Measurements from ENCODE around the gene PITPNC1.
"Not testable (repeated sequence)": the region's sequence is repeated elsewhere in the genome, so short reads cannot be mapped to it uniquely, and the experiment has no call there.

Gene PITPNC1

DNA sequence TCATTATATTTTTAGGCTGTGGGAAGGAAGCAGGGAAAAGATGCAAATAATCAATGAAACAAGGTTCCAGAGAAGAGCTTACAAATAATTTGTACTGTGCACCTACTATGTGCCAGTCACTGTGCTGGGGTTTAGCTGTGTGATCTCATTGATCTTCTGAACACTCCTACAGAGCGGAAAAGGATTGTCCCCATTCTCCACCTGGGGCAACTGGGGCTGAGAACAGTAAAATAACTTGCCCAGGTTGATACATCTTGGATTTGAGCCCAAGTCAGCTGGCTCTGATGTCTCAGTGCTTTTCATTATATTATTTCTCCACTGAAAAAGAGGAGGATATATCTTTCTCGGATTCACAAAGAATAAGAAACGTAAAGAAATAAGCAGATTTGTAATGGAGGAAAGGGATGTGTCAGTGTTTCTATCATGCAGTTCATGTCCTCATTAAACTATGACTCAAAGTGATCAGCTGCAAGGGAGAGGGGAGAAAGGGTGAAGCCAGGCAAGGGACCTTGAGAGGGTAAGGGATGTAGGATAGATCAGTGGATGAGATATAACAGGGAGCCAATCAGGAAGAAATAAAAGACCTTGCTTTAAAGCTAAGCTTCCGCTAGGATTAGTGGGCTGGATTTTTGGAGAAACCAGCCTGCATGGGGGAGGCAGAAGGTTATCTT lies 197.0 kb downstream of the PITPNC1 start:
- H3K4me3 ChIP-seq (ENCODE audit: low read depth, low read length), result no peak overlapping the region
- TF ChIP-seq, protein P1, sequence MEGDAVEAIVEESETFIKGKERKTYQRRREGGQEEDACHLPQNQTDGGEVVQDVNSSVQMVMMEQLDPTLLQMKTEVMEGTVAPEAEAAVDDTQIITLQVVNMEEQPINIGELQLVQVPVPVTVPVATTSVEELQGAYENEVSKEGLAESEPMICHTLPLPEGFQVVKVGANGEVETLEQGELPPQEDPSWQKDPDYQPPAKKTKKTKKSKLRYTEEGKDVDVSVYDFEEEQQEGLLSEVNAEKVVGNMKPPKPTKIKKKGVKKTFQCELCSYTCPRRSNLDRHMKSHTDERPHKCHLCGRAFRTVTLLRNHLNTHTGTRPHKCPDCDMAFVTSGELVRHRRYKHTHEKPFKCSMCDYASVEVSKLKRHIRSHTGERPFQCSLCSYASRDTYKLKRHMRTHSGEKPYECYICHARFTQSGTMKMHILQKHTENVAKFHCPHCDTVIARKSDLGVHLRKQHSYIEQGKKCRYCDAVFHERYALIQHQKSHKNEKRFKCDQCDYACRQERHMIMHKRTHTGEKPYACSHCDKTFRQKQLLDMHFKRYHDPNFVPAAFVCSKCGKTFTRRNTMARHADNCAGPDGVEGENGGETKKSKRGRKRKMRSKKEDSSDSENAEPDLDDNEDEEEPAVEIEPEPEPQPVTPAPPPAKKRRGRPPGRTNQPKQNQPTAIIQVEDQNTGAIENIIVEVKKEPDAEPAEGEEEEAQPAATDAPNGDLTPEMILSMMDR (IDR thresholded peaks at IDR 0.05; ENCODE audit: low read depth, low read length), result no peak

DNA sequence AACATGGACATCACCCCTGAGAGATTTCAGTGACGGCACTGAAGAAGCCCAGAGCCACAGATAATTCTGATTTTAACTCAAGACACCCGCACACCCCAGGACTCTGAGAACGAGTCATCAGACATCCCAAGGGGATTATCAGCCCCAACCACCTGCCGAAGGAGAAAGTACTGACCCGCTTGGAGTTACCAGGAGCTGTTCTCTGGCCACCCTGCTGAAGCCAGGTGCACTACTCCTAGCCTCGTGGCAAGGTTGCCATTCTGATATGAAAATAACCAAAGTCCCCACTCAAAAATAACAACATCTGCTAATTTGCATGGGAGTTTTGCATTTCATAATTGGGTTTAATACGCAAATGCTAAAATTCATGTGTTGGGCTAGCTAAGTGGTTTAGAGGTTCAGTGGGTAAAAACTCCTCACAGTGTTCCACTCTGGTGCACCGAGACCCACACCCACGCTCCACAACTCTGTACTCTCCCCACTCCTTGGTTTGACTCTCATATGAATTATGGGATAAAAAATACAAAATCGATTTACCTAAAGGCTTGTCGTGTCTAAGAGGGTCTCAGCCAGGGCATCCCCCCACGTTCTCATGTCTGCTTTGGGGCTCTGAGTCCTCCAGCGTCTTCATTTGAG lies 197.7 kb downstream of the PITPNC1 start:
- no peak overlapping the region for H3K4me3 ChIP-seq (ENCODE audit: low read depth, low read length)
- TF ChIP-seq, protein P1 (IDR thresholded peaks at IDR 0.05; ENCODE audit: low read depth, low read length), result no peak

DNA sequence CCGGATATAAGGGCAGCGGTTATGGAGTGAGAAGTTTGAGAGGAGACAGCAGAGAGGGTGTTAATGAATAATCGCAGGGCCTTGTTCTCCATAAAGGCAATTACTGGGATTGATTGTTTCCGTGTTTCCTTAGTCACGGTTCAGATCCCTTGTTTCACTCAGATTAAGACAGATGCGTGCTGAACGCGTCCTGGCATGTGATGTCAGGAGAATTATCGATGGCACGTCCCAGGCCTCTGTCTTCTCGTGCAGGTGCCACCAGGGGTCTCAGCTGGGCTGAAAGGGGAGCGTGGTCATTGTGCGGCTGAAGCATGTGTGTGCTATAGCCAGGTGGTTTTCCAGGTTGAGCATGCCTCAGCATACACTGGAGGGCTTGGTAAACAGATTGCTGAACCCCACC lies 198.2 kb downstream of the PITPNC1 start:
- TF ChIP-seq, protein P1 (IDR thresholded peaks at IDR 0.05; ENCODE audit: low read depth, low read length), result no peak
- no peak overlapping the region for H3K4me3 ChIP-seq (ENCODE audit: low read depth, low read length)

DNA sequence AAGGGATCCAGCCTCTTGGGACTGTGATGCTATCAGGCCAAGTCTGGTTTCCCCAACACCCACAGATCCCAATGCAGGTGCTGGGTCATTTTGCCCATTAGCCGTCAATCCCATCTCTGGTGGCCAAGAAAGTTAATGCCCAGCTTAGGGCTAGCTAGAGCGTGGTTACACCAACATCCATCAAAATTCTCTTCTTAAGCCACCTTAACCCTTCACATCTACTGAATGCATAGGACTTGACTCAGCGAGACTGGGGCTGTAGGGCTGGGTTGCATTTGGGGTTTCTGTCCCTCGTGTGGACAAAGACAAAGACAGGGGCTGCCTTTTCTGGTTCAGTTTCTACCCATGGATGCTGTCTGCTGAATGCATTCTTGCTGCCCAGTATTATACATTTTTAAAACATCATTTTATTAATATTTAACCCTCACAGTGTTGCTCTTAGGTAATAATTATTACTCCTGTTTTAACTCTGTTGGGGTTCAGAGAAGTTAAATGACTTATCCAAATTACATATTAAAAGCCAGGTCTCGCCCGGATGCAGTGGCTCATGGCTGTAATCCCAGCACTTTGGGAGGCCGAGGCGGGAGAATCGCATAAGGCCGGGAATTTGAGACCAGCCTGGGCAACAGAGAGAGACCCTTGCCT lies 199.5 kb downstream of the PITPNC1 start:
- TF ChIP-seq, protein P1 (IDR thresholded peaks at IDR 0.05; ENCODE audit: low read depth, low read length), result no peak
- H3K4me3 ChIP-seq (ENCODE audit: low read depth, low read length), result no peak overlapping the region

DNA sequence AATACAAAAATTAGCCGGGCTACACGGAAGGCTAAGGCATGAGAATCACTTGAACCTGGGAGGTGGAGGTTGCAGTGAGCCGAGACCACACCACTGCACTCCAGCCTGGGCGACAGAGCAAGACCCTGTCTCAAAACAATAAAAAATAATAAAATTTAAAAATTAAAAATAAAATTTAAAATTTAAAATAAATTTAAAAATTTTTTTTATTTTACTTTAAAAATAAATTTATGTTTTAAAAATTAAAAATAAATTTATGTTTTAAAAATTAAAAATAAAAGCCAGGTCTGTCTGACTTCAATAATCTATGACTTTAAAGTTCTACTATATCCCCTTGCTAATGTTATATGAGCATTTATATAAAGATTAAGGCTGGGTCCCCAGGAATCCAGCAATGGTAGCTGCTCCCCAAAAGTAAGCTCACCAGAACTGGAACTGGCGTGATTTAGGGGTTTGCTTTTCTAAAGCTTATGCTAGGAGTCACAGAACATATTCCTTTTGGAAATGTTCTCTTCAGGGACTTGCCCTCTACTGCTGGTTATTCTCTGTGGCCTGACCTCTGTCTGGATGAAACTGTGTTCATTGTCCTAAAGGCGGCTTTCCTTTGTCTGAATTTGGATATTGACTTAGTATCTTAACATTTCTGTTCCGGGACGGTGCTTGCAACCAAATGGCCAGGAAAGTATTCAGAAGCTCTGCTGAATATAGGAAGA lies 200.5 kb downstream of the PITPNC1 start:
- H3K4me3 ChIP-seq (ENCODE audit: low read depth, low read length), result no peak overlapping the region
- TF ChIP-seq, protein P1 (IDR thresholded peaks at IDR 0.05; ENCODE audit: low read depth, low read length), result no peak

DNA sequence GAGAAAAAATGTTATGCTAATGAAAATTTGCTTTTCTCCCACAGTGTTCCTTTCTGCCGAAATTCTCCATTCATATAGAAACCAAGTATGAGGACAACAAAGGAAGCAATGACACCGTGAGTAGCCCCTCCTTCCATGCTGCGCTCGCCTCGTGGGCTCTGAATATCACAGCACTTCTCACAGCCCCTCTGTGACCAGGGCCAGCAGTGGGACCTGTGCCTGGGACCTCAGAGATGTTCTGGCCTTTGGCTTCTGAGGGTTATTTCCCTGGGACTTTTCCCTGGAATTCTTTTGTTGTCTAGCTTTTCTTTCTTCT lies 201.0 kb downstream of the PITPNC1 start:
- H3K4me3 ChIP-seq (ENCODE audit: low read depth, low read length), result no peak overlapping the region
- TF ChIP-seq, protein P1 (IDR thresholded peaks at IDR 0.05; ENCODE audit: low read depth, low read length), result no peak

DNA sequence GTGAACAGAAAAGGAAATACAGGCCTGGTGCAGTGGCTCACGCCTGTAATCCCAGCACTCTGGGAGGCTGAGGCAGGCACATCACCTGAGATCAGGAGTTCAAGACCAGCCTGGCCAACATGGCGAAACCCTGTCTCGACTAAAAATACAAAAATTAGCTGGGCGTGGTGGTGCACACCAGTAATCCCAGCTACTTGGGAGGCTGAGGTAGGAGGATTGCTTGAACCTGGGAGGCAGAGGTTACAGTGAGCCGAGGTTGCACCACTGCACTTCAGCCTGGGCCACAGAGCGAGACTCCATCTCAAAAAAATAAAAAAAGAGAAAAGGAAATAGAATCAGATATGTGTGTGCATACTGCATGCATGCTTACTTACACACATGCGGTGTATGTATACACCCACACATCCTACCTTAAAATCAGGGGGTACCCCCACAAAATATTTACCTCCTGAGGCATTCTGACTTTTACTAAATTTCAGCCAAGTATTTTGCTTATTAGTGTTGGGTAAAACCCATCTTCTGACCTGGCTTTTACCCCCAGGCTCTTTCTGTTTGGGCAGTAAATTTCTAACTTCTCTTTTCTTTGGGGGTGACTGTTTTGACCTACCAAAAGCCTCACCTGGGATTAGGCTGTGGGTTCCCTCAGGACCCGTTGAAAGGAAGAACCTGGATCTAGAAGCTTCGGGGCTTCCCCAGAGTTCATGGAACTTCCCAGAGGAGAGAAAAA lies 201.8 kb downstream of the PITPNC1 start:
- H3K4me3 ChIP-seq (ENCODE audit: low read depth, low read length), result not testable (repeated sequence)

All from WI38 (cell line).